Measurements from ENCODE around the gene ATF7IP2. TPM values are rescaled to one million over a fixed set of nuclear protein-coding genes. Genes with fewer than 3 reads are reported as not detected.
"Not testable (repeated sequence)": the region's sequence is repeated elsewhere in the genome, so short reads cannot be mapped to it uniquely, and the experiment has no call there.

Gene ATF7IP2
- total and polyA plus RNA-seq, 12 donors = 16.2 to 97.6 (median 71.9) TPM

DNA sequence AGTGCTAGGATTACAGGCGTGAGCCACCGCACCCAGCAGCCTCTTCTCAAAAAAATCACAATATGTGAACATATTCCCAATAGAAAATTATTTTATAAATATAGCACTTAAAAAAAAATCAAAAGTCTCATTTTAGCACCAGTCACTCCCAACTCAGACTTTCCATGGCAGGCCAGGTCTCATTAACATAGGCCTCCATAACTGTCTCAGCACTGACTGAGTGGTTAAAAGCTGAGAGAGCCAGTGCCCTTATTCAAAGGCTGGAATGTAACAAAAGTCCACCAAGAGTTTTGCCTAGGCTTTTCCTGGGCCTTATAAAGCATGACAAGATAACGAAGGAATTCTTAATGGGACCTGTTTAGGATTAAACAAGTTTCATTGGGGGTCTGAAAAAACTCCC lies 114.7 kb downstream of the ATF7IP2 start:
- no peak overlapping the region for H3K4me3 ChIP-seq
- DNase-seq = no peak
- no peaks in the 10 kb centered on the region for H3K27me3 ChIP-seq
- H3K27ac ChIP-seq = no peak overlapping the region
- H3K4me1 ChIP-seq (replicated peaks in 1 of 2) = no peaks in the 10 kb centered on the region
- WGBS, 4 donors = 89 to 100% (median 97%) methylated on average over 3 of the region's 3 CpGs
- no peak for TF ChIP-seq POLR2A (IDR thresholded peaks at IDR 0.05)
- TF ChIP-seq, protein P1, sequence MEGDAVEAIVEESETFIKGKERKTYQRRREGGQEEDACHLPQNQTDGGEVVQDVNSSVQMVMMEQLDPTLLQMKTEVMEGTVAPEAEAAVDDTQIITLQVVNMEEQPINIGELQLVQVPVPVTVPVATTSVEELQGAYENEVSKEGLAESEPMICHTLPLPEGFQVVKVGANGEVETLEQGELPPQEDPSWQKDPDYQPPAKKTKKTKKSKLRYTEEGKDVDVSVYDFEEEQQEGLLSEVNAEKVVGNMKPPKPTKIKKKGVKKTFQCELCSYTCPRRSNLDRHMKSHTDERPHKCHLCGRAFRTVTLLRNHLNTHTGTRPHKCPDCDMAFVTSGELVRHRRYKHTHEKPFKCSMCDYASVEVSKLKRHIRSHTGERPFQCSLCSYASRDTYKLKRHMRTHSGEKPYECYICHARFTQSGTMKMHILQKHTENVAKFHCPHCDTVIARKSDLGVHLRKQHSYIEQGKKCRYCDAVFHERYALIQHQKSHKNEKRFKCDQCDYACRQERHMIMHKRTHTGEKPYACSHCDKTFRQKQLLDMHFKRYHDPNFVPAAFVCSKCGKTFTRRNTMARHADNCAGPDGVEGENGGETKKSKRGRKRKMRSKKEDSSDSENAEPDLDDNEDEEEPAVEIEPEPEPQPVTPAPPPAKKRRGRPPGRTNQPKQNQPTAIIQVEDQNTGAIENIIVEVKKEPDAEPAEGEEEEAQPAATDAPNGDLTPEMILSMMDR (IDR thresholded peaks at IDR 0.05) = no peak
- no peaks in the 10 kb centered on the region for H3K36me3 ChIP-seq (replicated peaks in 1 of 2)
- H3K9me3 ChIP-seq (replicated peaks in 1 of 3) = no peaks in the 10 kb centered on the region
- intact Hi-C loops (cut with DNase I) = loop anchor here in 1 of 2 donors (10.0 kb wide), 1 partner anchor 246 kb away; no protein-coding TSS in a partner anchor

DNA sequence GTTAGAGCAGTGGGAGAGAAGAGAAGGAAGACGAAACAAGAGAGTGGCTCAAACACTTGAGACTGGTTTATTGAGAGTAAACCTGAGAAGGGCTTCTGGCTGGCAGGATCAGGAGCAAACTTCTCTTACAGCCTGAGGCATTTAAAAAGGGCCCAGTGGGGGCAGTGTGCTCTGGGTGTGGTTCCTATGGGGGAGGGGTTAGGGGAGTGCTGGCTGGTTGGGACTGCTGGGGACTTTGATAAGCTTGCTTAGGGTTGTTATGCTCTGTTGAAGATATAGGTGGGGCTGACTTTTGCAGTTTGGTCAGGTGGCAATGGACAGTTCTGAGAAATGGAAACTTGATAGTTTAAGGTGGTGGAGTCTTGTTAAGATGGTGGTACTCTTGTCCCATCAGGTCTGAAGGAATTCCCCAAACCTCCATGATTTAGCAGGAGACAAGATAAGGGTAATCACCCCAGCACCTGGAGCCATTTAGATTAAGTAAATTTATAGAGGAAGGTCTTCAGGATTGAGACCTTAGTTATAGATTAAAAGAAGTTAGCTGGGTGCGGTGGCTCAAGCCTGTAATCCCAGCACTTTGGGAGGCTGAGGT lies 115.3 kb downstream of the ATF7IP2 start:
- Histone ChIP-seq H3K27me3 (no peaks in the 10 kb centered on the region), H3K4me3 (no peak overlapping the region), H3K4me1 (replicated peaks in 1 of 2) (no peaks in the 10 kb centered on the region), H3K27ac (no peak overlapping the region), H3K36me3 (replicated peaks in 1 of 2) (no peaks in the 10 kb centered on the region), H3K9me3 (replicated peaks in 1 of 3) (no peaks in the 10 kb centered on the region)
- WGBS, 4 donors = 69 to 100% (median 97%) methylated on average over 2 of the region's 2 CpGs
- intact Hi-C loops (cut with DNase I) = loop anchor here in 1 of 2 donors (10.0 kb wide), 1 partner anchor 246 kb away; no protein-coding TSS in a partner anchor
- no peak for DNase-seq
- TF ChIP-seq POLR2A (IDR thresholded peaks at IDR 0.05) = no peak
- TF ChIP-seq, protein P1 (IDR thresholded peaks at IDR 0.05) = no peak

DNA sequence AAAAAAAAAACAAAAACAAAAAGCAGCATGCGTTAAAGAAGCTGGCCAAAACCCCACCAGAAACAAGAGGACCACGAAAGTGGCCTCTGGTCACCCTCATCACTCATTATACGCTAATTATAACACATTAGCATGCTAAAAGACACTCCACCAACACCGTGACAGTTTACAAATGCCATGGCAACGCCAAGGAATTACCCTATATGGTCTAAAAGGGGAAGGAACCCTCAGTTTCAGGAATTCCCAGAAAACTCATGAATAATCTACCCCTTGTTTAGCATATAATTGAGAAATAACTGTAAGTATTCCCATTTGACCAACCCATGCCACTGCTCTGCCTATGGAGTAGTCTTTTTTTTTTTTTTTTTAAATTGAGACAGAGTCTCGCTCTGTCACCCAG lies 116.9 kb downstream of the ATF7IP2 start:
- intact Hi-C loops (cut with DNase I) = loop anchor here in 1 of 2 donors (10.0 kb wide), 1 partner anchor 248 kb away; no protein-coding TSS in a partner anchor
- no peaks in the 10 kb centered on the region for H3K4me1 ChIP-seq (replicated peaks in 1 of 2)
- H3K9me3 ChIP-seq (replicated peaks in 1 of 3) = no peaks in the 10 kb centered on the region
- no peak overlapping the region for H3K4me3 ChIP-seq
- H3K27me3 ChIP-seq = no peaks in the 10 kb centered on the region
- no peaks in the 10 kb centered on the region for H3K36me3 ChIP-seq (replicated peaks in 1 of 2)
- no peak for TF ChIP-seq POLR2A (IDR thresholded peaks at IDR 0.05)
- TF ChIP-seq, protein P1 (IDR thresholded peaks at IDR 0.05) = no peak
- WGBS, 4 donors = 80 to 93% (median 89%) methylated on average over 6 of the region's 6 CpGs
- no peak for DNase-seq
- no peak overlapping the region for H3K27ac ChIP-seq

DNA sequence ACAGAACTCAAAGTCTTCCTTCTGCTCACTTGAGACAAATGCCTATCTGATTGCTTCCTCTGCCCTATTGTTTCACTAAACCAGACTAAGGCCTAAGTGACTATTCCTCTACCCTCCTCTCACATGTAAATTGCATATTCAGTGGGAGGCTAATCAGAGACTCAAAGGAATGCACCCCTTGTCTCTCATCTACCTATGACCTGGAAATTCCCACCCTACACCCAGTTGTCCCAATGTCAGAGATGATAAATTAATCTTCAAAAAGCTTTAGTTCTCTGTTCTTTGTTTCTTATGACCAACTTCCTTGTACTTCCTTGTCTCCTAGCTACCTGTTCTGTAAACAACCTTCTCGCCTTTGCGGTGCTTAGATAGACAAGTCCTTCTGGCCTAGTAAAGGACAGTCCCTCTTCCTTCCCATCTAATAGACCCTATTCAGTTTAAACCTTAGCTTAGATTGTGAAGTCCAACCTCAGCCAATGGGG lies 118.6 kb downstream of the ATF7IP2 start:
- Histone ChIP-seq H3K27me3 (no peaks in the 10 kb centered on the region), H3K4me3 (no peak overlapping the region), H3K36me3 (replicated peaks in 1 of 2) (no peaks in the 10 kb centered on the region), H3K4me1 (replicated peaks in 1 of 2) (no peaks in the 10 kb centered on the region), H3K9me3 (replicated peaks in 1 of 3) (no peaks in the 10 kb centered on the region), H3K27ac (no peak overlapping the region)
- WGBS, 4 donors = 86 to 88% (median 87%) methylated on average over 2 of the region's 2 CpGs
- DNase-seq = no peak
- TF ChIP-seq, protein P1 (IDR thresholded peaks at IDR 0.05) = no peak
- no peak for TF ChIP-seq POLR2A (IDR thresholded peaks at IDR 0.05)
- intact Hi-C loops (cut with DNase I) = loop anchor here in 1 of 2 donors (10.0 kb wide), 1 partner anchor 250 kb away; no protein-coding TSS in a partner anchor

DNA sequence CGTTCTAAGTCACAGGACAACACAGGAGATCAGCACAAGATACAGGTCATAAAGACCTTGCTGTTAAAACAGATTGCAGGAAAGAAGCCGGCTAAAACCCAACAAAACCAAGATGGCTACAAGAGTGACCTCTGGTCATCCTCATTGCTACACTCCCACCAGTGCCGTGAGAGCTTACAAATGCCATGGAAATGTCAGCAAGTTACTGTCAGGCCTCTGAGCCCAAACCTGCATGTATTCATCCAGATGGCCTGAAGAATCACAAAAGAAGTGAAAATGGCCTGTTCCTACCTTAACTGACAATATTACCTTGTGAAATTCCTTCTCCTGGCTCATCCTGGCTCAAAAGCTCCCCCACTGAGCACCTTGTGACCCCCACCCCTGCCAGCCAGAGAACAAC lies 119.4 kb downstream of the ATF7IP2 start:
- not testable (repeated sequence) for DNase-seq; H3K4me3 ChIP-seq; H3K27ac ChIP-seq; H3K36me3 ChIP-seq (replicated peaks in 1 of 2); H3K9me3 ChIP-seq (replicated peaks in 1 of 3); H3K4me1 ChIP-seq (replicated peaks in 1 of 2); H3K27me3 ChIP-seq
- WGBS, 4 donors = 56 to 80% (median 75%) methylated on average over 3 of the region's 3 CpGs
- intact Hi-C loops (cut with DNase I) = loop anchor here (5.0 to 10.0 kb wide), 3 partner anchors 188 to 250 kb away; no protein-coding TSS in a partner anchor

Data from adrenal gland (tissue), 12 donors.